Ovary (tissue), 9 donors: Measurements from ENCODE around the gene NUSAP1. TPM values are rescaled to one million over a fixed set of nuclear protein-coding genes. Genes with fewer than 3 reads are reported as not detected.
"Not testable (repeated sequence)": the region's sequence is repeated elsewhere in the genome, so short reads cannot be mapped to it uniquely, and the experiment has no call there.

Source experiments
- DNase-seq, 5 donors: peaks; one replicate each; pipeline ENCODE4 v3.0.0-alpha.2; 2019 to 2020
- H3K27ac ChIP-seq, 2 donors: fragments of 200-600 bp; one replicate each; pipeline versions ENCODE4 v1.5.1 to v1.8.0; 2019 to 2022
- H3K27me3 ChIP-seq: fragments of 200-600 bp; one replicate; pipeline ENCODE4 v1.8.0; 2022
- H3K36me3 ChIP-seq: fragments of 200-600 bp; sonication (generic); one replicate; pipeline ENCODE4 v1.5.1; 2019
- H3K4me1 ChIP-seq: one replicate; pipeline ENCODE4 v1.8.1; 2013; ENCODE audit warnings: mild to moderate bottlenecking, moderate library complexity; ENCODE audit not compliant: insufficient read depth
- H3K4me3 ChIP-seq: fragments of 200-600 bp; sonication (generic); one replicate; pipeline ENCODE4 v1.5.1; 2017
- H3K9me3 ChIP-seq, 2 donors: fragments of 200-600 bp in 1 of 2; sonication (generic) in 1 of 2; one replicate each; pipeline versions ENCODE4 v1.5.1 to v1.8.1; 2013 to 2019; ENCODE audit warnings: mild to moderate bottlenecking in 1 of 2, moderate library complexity in 1 of 2
- CTCF ChIP-seq, 3 donors: fragments of 450-650 bp in 2 of 3; fragments of 200-600 bp in 1 of 3; IDR thresholded peaks; one replicate each; pipeline versions ENCODE4 v1.5.1 to v1.8.0; 2016 to 2022; ENCODE audit warnings: antibody characterized with exemption in 3 of 3, mild to moderate bottlenecking in 1 of 3
- EP300 ChIP-seq: sonication (generic); formaldehyde crosslinking; IDR thresholded peaks from one replicate; pipeline ENCODE4 v1.6.1; 2017; ENCODE audit warnings: antibody characterized with exemption
- POLR2A ChIP-seq: fragments of 450-650 bp; IDR thresholded peaks from one replicate; pipeline ENCODE4 v1.6.1; 2017; ENCODE audit warnings: antibody characterized with exemption, mild to moderate bottlenecking, moderate library complexity
- WGBS, 3 donors: extraction: QIAGEN DNeasy Blood & Tissue Kit in 1 of 3; methylation state at CpG; one replicate each; pipeline versions ENCODE4 v1.1.5 to v1.1.7; 2013 to 2017; 5-methylcytosine and 5-hydroxymethylcytosine counted together
- intact Hi-C, 4 donors: fragments of 100-400 bp; cut with DNase I; formaldehyde crosslinking; loops; one replicate each; pipeline versions ENCODE4 v1.11.0 to v1.15.1; 2022 to 2023
- polyA plus RNA-seq, 2 donors: library from polyadenylated mRNA; stranded (reverse); fragments of 200-250 nt in 1 of 2; fragments of 350-450 nt in 1 of 2; fragmentation: Illumina TruSeq in 1 of 2; extraction: RNeasy Lipid Tissue Mini Kit (QIAGEN cat#74804) in 1 of 2; gene quantifications; one replicate each; pipeline ENCODE4 v1.2.3, GENCODE V29; 2013 to 2014
- total RNA-seq, 7 donors: library from RNA; depleted of rRNA in 2 of 7; stranded (reverse); fragments of >200 nt in 2 of 7; fragmentation: NEBNext Ultra II Directional in 3 of 7; extraction: Animal tissue kit (Norgen Biotek cat#: 25700) in 3 of 7; gene quantifications; one replicate each; pipeline versions ENCODE4 v1.1.0 to v1.2.4, GENCODE V29; 2016 to 2023
- donor health status: DM: no; HTN: no; CAD: no; lungs with moderate emphysema.
- donor health status: DM: no; HTN: no; CAD: no.
- donor health status: Bipolar disorder and iron deficiency.
- donor health status: DM: yes; HTN: yes; CAD: no.
- donor health status: DM: no; HTN: no; CAD: no.
- donor health status: DM: yes; HTN: yes; CAD: no.

Gene NUSAP1
- total and polyA plus RNA-seq, 9 donors, result 2.2 to 14.8 (median 5.8) TPM

GRCh38 chr15:41291065-41291631 lies 41.5 kb upstream of the NUSAP1 start:
- intact Hi-C loops, result no loop called here
- Histone ChIP-seq H3K27me3 (no peaks in the 10 kb centered on the region), H3K9me3 (no peaks in the 10 kb centered on the region), H3K27ac (no peak overlapping the region), H3K4me1 (no peaks in the 10 kb centered on the region), H3K36me3 (no peaks in the 10 kb centered on the region), H3K4me3 (no peak overlapping the region)
- 91 to 96% (median 92%) methylated on average over 9 of the region's 9 CpGs for WGBS, 3 donors
- no peak for TF ChIP-seq CTCF (IDR thresholded peaks at IDR 0.05)
- TF ChIP-seq EP300, result no peak
- no peak for TF ChIP-seq POLR2A
- DNase-seq, result no peak

- DNase-seq, result no peak
- intact Hi-C loops, result no loop called here
- no peak overlapping the region for H3K27ac ChIP-seq
- no peaks in the 10 kb centered on the region for H3K4me1 ChIP-seq
- 20 to 30% (median 27%) methylated on average over 1 of the region's 1 CpG for WGBS, 3 donors
- no peaks in the 10 kb centered on the region for H3K27me3 ChIP-seq
- H3K9me3 ChIP-seq, result no peaks in the 10 kb centered on the region
- no peak overlapping the region for H3K4me3 ChIP-seq
- H3K36me3 ChIP-seq, result no peaks in the 10 kb centered on the region
- no peak for TF ChIP-seq EP300
- TF ChIP-seq CTCF (IDR thresholded peaks at IDR 0.05), result no peak
- no peak for TF ChIP-seq POLR2A
Observed at GRCh38 chr15:41292521-41292920, 40.2 kb upstream of the NUSAP1 start.

- DNase-seq, intact Hi-C loops, H3K9me3 ChIP-seq, H3K4me1 ChIP-seq, H3K27me3 ChIP-seq, H3K36me3 ChIP-seq, H3K4me3 ChIP-seq, H3K27ac ChIP-seq: not testable (repeated sequence)
- 95 to 100% (median 96%) methylated on average over 2 of the region's 2 CpGs for WGBS, 3 donors
Observed at GRCh38 chr15:41301139-41301538, 31.5 kb upstream of the NUSAP1 start.

GRCh38 chr15:41301587-41301986 lies 31.1 kb upstream of the NUSAP1 start:
- Histone ChIP-seq H3K9me3 (no peaks in the 10 kb centered on the region), H3K27ac (no peak overlapping the region), H3K36me3 (no peaks in the 10 kb centered on the region), H3K4me1 (no peaks in the 10 kb centered on the region), H3K4me3 (no peak overlapping the region), H3K27me3 (no peaks in the 10 kb centered on the region)
- no peak for DNase-seq
- TF ChIP-seq EP300, result no peak
- TF ChIP-seq CTCF (IDR thresholded peaks at IDR 0.05), result no peak
- TF ChIP-seq POLR2A, result no peak
- 97 to 100% (median 100%) methylated on average over 1 of the region's 1 CpG for WGBS, 3 donors
- intact Hi-C loops, result no loop called here

- 88 to 93% (median 92%) methylated on average over 3 of the region's 3 CpGs for WGBS, 3 donors
- intact Hi-C loops, result no loop called here
- no peaks in the 10 kb centered on the region for H3K27me3 ChIP-seq
Observed at GRCh38 chr15:41304149-41304770, 28.4 kb upstream of the NUSAP1 start.

More at GRCh38 chr15:41304149-41304770, 28.4 kb upstream of the NUSAP1 start:
- H3K9me3 ChIP-seq, result no peaks in the 10 kb centered on the region
- no peak overlapping the region for H3K4me3 ChIP-seq
- no peaks in the 10 kb centered on the region for H3K4me1 ChIP-seq
- no peak overlapping the region for H3K27ac ChIP-seq
- no peaks in the 10 kb centered on the region for H3K36me3 ChIP-seq
- no peak for DNase-seq
- TF ChIP-seq CTCF (IDR thresholded peaks at IDR 0.05), result no peak
- no peak for TF ChIP-seq EP300
- TF ChIP-seq POLR2A, result no peak
